Measurements from ENCODE around the gene INPP5D.

- TF ChIP-seq CTCF (optimal IDR thresholded peaks at IDR 0.05 in 1 of 3, IDR thresholded peaks at IDR 0.05 in 1 of 3, conservative IDR thresholded peaks at IDR 0.05 in 1 of 3; ENCODE audit: extremely low read depth in 1 of 3, insufficient read depth in 2 of 3, low read length in 3 of 3) (no peak), EZH2 (IDR thresholded peaks at IDR 0.05; ENCODE audit: low read length) (no peak)
Observed at GRCh38 chr2:233199870-233200269, 139.7 kb downstream of the INPP5D start.
